Epithelial cell of proximal tubule (primary cell): ENCODE data around the gene POLR2B. TPM values are rescaled to one million over a fixed set of nuclear protein-coding genes. Genes with fewer than 3 reads are reported as not detected.
"Not testable (repeated sequence)": the region's sequence is repeated elsewhere in the genome, so short reads cannot be mapped to it uniquely, and the experiment has no call there.

ENCODE experiments used
- DNase-seq: peaks from one replicate; pipeline ENCODE4 v3.0.0-alpha.2; 2011; ENCODE audit warnings: low read depth
- H3K4me3 ChIP-seq: 2 replicates; pipeline ENCODE4 v1.5.1; 2011; ENCODE audit warnings: low read depth, mild to moderate bottlenecking, low read length
- total RNA-seq: library from RNA; depleted of rRNA; stranded (reverse); fragments of >200 nt; gene quantifications from 2 replicates; pipeline ENCODE4 v1.2.3, GENCODE V29; 2015
- TF ChIP-seq, protein P1 (sequence below): conservative IDR thresholded peaks from 2 replicates; pipeline ENCODE4 v1.5.1; 2012; ENCODE audit warnings: low read depth, mild to moderate bottlenecking, low read length

Gene POLR2B
- total RNA-seq, 1 donor from 2014 or later: 73.7 TPM

GRCh38 chr4:57051524-57051923 is 72.8 kb downstream of the POLR2B start:
- H3K4me3 ChIP-seq: no peak overlapping the region
- peak; percentile 71 for DNase-seq
- TF ChIP-seq, protein P1, sequence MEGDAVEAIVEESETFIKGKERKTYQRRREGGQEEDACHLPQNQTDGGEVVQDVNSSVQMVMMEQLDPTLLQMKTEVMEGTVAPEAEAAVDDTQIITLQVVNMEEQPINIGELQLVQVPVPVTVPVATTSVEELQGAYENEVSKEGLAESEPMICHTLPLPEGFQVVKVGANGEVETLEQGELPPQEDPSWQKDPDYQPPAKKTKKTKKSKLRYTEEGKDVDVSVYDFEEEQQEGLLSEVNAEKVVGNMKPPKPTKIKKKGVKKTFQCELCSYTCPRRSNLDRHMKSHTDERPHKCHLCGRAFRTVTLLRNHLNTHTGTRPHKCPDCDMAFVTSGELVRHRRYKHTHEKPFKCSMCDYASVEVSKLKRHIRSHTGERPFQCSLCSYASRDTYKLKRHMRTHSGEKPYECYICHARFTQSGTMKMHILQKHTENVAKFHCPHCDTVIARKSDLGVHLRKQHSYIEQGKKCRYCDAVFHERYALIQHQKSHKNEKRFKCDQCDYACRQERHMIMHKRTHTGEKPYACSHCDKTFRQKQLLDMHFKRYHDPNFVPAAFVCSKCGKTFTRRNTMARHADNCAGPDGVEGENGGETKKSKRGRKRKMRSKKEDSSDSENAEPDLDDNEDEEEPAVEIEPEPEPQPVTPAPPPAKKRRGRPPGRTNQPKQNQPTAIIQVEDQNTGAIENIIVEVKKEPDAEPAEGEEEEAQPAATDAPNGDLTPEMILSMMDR: no peak

DNA sequence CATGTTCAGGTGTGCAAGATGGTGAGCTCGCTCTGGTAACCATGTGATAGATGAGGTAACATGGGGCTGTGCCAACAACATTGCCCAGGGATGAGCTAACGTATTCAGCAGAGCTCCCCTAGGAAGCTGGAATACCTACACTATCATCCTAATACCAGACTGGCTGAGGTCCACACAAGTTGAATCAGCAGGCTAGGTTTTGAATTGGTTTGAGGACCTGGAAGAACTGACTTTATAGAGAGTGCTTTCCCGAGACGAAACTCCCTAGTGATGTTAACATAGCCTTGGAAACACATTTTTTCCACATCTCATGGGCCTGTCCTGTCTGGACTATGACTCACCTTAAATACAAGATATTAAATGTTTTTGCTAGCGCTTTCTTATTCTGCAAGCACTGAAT is 74.8 kb downstream of the POLR2B start:
- peak; percentile 88 for DNase-seq

DNA sequence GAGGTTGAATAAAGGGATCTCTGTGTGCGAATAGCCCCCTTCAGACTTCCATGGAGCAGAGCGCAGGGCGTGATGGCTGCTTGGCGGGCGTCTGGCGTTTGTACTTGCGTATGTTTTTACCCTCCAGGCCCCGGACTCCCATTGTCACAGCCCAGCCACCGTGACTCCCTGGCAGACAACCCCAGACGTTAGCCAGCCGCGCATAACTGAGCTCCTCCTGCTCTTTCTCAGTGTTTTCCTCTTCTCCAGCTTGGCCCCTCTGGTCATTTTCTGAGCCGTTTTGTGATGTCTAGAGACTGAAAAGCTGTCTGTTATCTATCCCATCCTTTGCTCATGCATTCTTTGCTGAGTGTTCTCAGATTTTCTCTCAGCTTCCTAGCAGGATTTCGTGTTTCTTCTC is 77.2 kb downstream of the POLR2B start:
- TF ChIP-seq, protein P1: no peak
- DNase-seq: no peak
- H3K4me3 ChIP-seq: no peak overlapping the region

More for the DNA sequence above, 74.8 kb downstream of the POLR2B start:
- no peak overlapping the region for H3K4me3 ChIP-seq
- TF ChIP-seq, protein P1: no peak

DNA sequence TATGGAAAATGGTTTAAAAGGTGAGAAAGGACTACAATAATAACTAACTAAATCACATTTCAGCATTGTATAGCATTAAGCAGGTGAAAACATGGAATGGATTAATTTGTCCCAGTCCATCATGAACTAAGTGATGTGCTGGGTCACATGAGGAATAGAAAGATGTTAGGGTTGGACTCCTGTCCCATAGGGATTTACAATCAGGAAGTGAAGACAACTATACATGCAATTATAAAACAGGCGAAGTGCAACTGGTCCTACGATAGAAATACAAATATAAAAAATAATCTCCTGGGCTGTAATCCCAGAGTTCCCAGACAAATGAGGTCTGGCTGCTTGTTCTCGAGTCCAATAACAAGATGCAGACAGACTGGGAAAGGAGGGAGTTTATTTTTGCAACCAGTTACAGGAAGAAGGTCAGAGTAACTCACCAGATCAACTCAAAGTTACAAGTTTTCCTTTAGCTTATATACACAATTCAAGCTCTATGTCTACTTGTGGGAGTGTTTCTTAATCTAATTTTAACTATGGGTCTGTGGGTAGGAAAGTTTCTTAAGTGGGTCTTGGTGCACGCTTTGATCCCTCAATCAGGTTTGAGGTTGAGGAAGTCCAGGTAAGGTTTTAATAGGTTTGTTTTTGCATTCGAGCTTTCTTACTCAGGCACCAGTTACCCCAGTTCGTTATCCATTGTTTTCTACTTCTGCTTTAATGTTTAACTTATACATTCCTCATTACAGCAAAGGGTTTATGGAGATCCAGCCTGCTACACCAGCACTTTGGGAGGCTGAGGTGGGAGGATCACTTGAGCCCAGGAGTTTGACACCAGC is 81.4 kb downstream of the POLR2B start:
- no peak overlapping the region for H3K4me3 ChIP-seq
- TF ChIP-seq, protein P1: no peak
- no peak for DNase-seq

GRCh38 chr4:57060717-57061067 is 82.0 kb downstream of the POLR2B start:
- not testable (repeated sequence) for H3K4me3 ChIP-seq, DNase-seq

DNA sequence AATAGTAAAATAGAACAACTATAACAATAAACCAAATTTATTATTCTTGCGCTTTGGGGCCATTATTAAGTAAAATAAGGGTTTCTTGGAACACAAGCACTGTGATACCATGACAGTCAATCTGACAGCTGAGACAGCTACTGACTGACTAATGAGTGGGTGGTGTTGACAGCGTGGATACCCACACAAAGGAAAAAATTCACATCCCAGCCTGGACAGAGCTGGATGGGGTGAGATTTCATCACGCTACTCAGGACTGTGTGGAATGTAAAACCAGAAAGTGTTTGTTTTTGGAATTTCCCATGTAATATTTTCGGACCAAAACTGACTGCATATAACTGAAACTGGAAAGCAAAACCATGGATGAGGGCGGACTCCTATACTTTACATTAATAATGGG is 82.7 kb downstream of the POLR2B start:
- DNase-seq: no peak
- no peak overlapping the region for H3K4me3 ChIP-seq
- TF ChIP-seq, protein P1: no peak

GRCh38 chr4:57063518-57063917 is 84.8 kb downstream of the POLR2B start:
- no peak overlapping the region for H3K4me3 ChIP-seq
- no peak for DNase-seq
- TF ChIP-seq, protein P1: no peak
